ENCODE data around the gene LRRC1.

The LRRC1 gene

DNA sequence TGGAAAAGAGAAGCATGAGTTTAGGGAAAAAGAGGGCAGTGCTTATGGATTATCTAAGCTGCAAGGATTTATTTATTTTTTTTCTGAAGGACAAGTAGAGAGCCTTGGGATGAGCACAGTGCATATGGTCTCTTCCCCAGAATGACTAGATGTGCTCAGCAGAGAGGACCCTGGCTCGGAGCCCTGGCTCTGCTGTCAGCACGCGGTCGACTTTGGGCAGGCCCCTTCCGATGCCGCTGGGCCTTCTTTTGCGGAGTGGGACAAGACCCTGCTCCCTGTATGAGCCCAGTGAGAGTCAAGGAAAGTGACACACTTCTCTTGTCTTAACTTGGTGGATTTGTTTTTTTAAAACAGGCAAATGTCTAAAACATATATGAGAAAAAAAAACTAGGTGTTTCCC, 51.4 kb downstream of the LRRC1 start:
- no peak for DNase-seq (ENCODE audit: low spot score)

DNA sequence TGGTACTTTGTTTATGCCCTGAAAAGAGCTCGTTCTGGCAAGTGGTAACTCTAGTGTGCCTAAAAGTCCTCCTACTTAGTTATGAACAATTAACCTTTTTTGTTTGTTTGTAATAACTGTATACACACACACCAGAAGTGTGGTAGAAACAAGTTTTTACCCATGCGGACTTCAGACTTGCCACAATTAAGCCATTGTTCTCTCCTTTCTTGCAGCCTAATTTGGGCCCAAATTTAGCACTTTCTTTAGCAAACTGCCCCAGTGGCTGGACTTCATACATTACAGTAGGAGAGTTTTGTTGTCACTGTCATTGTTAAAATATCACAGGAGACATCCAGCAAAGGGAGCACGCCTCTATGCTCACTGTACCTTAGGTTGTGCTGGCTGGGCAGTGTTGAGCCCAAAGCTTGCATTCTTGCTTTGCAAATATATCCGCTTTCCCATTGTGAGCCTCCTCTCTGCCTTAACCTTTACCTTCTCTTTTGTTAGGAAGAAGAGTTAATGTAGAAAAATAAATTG, 53.0 kb downstream of the LRRC1 start:
- no peak for DNase-seq (ENCODE audit: low spot score)

DNA sequence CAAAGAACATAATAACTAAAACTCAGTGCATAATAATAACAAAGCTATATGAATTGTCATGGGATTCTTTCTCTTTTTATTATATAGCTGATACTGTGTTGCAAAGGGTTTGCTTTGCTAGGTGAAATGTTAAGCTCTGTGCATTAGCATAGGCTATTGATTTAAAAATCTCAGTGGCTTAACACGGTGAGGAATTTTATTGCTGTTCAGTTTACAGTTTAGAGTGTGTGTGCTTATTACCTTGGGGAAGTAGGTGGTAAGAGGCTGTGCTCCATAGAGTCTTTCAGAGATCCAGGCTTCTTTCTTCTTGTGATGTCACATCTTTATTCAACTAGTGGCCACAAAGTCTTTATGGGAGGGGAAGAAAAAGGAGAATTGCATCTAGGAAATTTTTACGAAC, 55.7 kb downstream of the LRRC1 start:
- no peak for DNase-seq (ENCODE audit: low spot score)

DNA sequence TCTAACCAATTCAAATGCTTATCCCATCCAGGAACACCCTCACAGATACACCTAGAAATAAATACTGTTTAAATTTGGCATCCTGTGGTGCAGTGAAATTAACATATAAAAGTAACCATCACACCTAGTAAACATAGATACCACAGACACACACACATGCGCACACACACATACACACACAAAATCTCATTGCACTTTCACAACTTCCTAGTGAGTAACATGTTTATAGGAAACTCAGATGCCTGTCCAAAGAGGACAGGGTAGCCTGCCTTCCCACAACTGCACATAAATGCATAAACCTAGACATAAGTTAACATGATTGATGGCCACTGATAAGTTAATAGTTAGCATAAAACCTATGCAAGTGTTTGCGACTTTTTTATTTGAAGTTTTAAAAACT, 56.8 kb downstream of the LRRC1 start:
- no peak for DNase-seq (ENCODE audit: low spot score)

DNA sequence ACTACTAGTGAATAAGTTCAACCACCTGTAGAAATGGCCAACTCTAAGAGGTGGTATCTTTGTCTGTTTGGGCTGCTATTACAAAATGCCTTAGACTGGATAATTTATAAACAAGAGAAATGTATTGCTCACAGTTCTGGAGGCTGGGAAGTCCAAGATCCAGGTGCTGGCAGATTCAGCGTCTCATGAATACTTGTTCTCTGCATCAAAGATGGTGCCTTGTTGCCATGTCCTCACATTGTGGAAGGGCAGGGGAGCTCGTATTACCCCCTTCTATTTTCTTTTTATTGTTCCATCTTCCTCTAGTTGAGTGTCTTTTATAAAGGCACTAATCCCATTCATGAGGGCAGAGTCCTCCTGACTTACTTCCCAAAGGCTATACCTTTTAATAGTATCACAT, 58.0 kb downstream of the LRRC1 start:
- no peak for DNase-seq (ENCODE audit: low spot score)

DNA sequence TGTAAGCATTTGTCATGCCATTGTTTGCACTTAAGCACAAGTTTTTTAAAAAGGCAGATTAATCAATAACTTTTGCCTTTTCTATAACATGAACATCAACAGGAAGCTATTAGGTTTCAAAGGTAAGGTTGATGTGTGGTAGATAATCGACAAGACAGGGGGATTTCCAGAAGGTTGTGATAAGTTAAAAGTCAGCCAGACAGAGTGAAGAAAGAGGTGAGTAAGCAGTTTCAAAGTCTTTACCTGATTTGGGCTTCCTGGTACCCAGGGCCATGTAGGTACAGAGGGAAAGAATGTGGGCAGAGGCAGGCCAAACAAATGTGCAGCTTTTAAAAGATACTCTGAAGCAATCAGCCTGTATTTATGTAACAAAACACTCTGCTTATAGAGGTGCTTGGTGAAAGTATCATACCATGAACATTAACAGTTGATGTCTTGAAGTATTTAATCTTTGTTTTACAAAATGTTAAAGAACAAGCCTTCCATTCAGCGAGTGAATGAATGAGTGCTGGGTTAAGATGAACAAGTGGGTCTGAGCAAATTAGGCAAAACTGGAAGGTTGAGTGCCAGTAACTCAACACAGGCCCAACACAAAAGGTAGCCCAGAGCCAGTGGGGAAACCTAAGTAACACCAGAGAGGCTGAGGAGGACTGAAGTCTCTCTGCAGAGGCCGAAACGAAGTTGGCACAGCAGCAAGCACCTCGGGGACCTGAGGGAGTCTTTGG, 60.2 kb downstream of the LRRC1 start:
- DNase-seq (ENCODE audit: low spot score), result no peak

DNA sequence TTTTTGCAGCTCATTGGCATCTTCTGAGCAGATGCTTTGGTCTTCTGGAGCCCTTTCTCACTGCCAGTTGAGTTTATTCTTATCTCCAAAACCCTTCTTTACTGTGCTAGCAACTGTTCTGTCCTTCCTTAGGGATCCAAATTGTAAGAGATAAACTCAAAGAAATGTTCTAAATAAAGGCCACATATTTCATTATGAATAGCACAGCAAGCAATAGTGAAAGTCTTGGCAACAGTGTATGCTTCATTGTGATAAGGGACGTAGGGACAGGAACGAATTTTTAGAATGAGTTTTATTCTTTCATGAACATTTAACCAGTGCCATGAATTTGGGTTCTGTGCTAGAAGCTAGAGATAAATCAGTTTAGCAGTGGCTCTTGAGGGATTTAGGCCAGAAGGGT, 61.1 kb downstream of the LRRC1 start:
- DNase-seq (ENCODE audit: low spot score), result no peak

DNA sequence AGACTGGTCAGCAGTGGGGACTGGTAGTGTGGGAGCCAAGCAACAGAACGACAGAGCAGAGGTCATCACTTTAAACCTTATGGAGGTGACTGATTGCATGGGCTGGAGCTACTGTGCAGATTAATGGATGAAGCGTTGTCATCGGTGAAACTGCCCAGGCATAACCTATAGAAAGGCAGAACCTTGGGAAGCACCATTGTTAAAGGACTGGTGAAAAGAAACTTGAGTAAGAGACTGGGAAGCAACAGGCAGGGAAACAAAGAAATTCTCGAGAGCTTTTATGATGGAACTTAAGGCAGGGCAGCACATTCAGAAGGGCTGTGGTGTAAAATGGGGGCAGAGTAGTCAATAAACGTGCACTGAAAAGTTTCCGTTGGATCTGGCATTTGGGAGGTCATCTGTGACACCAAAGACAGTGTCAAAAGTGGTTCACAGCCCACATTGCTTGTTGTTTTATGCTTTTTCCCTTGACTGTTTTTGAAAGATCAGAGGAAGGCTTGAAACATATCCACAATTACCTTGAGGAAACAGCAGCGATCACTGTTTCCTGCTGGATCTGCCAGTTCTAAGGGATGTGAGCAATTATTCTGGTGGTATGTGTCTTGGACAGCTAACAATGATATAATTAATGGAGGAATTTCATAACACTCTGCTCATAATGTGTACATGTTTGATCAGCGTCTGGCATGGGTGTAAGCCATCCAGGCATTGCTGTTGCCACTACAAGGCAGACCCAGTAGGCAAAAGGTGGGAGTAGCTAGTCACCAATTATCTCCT, 62.7 kb downstream of the LRRC1 start:
- DNase-seq (ENCODE audit: low spot score), result no peak

DNA sequence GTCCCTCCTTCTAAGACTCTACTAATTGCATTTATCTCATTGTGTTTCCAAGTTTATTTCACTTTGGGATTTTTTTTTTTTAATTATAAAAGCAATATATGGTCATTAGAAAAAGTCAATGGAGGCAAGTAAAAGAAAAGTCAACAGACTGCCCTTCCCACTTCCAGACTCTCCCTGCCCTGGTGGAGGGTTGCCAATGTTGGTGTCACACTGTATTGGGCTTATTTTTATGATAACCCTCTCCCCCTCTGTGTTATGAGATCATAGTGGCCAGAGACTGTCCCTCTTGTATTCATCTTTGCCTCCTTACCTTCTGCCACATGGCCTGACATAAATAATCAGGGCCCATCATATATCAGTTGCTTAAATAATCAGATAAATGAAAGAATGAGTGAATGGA, 63.4 kb downstream of the LRRC1 start:
- DNase-seq (ENCODE audit: low spot score), result no peak

DNA sequence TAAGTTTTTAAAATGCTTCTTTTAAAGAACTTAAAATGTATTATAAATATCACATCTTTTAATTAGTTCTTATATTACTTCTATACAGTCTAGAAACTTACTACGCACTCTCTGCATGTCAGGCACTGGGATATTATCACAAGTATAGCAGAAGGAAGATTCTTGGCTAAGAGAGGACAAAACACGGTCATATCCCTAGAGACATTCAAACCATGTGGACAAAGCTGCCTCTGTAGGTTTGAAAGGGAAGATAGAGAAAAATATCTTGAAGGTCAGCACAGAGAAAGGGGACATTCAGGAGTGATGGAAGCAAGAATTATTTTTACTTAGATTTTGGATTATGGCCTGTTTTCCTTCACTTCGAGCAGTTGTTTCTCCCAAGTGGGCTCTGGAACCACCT, 64.1 kb downstream of the LRRC1 start:
- DNase-seq (ENCODE audit: low spot score), result no peak

DNA sequence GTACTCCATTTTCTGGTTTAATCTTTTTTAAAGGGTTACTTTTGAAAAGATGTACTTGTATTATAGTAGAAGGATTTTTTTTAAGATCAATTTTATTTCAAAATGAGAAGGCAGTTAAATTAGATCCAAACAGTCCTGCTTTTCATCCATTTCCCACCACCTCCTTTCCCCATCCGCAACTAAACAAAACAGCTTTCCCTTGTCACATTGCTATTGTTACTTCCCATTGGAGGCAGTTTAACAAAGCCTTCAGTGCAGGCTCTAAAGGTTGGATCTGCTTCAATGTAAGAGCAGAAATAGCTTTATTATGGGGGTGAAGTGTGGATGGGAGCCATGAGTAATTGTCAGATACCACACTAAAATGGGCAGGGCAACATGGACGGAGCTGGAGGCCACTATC, 65.7 kb downstream of the LRRC1 start:
- no peak for DNase-seq (ENCODE audit: low spot score)

DNA sequence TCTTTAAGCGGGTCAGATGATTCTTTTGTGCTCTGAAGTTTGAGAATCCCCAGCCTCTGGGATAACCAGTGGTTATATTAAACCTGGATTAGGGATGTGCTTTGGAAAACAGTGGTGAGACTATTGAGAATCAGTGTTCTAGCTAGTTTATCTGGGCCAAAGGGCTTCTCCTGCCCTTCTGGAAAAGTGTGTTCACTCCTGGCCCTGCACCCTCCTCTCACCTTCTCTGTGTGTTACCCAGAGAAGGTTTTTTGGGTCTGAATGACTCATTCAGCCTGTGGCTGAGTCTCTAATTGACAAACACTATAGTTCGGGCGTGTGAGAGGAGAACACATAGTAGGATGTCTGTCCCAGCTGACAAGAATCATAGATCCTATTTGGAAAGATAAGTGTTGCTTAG, 66.7 kb downstream of the LRRC1 start:
- DNase-seq (ENCODE audit: low spot score), result no peak

DNA sequence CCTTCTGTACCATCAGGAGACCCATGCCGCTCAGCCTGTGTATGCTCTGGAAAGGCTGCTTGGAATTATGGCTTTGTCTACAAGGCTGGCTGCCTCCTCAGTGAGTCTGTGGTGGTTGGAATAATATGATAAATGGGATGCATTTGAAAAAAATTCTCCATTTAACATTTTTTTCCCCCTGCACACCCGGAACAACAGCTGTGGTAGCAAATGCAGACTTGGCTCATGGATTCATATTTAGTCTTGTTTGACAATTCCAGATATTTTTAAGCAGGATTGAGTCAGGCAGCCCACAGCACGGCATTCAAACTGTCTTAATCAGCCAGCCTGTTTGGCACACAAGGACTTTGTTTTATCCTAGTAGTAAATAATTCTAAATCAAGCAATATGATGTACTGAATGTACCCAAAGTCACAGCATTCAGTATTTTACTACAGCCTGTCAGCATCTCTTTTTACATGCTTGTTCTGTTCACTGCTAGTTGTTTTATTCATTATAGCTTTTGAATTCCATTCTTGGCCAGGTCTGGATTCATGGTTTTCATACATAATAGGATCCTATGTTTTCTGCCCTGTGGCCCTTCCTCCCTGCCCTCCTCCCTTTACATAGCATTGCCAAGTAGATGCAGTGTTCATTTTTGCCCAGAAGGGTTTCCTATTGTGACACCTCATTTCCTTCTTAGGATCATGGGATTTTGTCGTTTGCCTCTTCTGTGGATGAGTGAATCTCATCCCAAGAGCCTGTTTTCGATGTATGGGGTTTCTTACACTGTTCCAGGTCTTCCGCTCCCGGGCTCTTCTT, 68.1 kb downstream of the LRRC1 start:
- DNase-seq (ENCODE audit: low spot score), result no peak

DNA sequence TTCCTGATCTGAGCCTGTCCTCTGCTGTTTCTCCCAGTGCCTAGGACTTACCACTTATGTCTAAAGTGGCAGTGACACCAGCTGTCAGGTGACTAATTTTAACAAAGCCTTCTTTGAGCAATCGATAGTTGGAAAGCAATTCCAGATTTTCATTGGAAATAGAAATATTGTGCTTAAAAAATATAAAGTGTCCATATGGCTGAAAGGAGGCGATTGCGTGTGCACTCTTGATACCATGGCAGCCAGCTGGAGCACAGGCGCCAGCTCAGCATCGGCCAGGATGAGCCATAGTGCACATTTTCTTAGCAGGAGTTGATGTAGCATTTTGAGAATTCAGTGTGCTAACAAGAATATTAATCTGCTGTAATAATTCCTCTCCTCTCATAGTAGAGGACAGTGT, 70.0 kb downstream of the LRRC1 start:
- DNase-seq (ENCODE audit: low spot score), result no peak

DNA sequence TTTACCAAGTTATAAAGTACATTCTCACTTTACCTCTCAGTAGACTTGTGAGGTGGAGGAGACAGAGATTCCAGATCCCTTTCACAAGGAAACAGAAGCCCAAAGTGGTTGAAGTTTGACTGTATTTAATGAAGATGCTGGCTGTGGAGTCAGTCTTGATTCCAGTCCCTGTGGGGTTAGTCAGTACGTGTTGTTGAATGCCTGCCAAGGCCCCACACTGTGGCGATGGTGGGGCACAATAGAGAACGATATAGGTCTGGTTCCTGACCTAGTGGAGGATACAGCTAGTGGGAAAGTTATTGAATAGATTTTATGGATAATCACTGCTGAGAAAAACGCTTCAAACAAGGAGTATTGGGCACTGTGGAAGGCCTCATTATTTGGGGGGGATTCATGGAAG, 71.4 kb downstream of the LRRC1 start:
- no peak for DNase-seq (ENCODE audit: low spot score)

DNA sequence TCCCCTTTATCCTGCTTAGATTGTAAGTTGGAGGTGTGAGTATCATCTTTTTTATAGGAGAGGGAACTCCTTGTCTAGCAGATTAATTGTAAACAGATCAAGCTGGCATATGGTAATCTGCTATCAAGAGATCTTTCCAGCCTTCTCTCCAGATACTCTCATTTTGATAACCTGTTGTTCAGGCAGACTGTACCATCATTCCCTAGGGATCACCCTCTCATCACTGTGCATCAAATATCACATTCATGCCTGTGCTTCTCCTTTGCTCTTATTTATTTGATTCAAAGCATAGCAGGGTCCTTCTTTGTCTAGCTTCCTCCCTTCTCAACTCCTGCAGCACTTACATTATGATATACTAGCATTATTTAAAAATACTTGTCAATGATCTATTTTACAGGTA, 73.8 kb downstream of the LRRC1 start:
- no peak for DNase-seq (ENCODE audit: low spot score)

DNA sequence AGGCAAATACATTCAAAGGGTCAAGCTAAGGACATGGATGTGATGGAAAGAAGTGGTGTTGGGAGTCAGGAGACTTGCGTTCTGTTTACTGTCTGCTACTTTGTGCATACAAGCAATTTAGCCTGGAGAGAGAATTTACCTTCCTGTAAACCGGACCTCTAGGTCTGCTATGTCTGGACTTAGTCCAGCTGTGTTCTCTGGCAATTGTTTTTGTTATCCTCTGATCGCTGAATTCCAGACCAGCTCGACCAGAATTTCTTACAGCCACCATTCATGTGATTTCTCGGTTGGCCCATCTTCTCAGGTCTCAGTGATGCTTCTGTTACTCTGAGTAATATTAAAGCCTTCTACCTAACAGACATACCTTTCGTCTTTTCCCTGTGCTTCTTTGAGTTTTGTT, 75.2 kb downstream of the LRRC1 start:
- DNase-seq (ENCODE audit: low spot score), result no peak

DNA sequence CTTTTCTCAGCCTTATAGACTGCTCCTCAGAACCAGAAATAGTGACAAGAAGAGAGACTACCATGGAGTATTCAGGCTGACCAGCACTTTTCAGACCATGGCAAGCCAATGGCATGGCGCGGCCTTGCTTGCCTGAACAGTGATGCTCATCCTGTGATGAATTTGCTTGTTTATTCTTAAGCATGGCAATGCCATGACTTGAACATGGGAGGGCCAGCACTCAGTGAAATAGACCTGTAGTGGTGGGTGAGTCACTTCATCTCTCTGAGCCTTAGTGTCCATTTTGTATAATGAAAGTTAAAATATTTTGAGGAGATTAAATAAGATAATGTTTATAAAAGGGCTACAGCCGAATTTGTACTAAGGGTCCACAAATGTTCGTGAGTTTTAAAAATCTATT, 79.1 kb downstream of the LRRC1 start:
- no peak for DNase-seq (ENCODE audit: low spot score)

DNA sequence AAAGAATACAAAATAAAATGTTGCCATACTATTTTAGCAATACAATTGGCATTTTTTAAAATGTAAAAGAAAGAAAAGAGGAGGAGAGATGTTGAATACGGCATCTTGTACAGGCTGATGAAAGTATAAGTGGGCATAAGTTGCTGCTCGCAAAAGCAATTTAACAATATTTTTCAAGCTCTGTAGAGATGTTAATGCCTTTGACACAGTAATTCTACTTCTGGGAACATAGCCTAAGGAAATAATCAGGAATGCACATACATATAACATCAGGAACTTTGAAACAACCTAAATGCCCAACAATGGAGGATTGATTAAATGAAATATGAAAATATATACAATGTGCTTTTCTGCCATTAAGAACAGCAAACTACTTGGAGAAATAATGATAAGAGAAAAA, 80.2 kb downstream of the LRRC1 start:
- no peak for DNase-seq (ENCODE audit: low spot score)

DNA sequence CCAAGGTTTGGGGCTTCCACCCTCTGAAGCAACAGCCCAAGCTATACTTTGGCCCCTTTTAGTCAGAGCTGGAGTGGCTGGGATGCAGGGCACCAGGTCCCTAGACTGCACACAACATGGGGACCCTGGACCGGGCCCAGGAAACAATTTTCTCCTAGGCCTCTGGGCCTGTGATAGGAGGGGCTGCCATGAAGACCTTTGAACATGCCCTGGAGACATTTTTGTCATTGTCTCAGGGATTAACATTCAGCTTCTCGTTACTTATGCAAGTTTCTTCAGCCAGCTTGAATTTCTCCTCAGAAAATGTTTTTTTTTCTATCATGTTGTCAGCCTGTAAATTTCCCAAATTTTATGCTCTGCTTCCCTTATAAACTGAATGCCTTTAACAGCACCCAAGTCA, 82.3 kb downstream of the LRRC1 start:
- DNase-seq (ENCODE audit: low spot score), result no peak

DNA sequence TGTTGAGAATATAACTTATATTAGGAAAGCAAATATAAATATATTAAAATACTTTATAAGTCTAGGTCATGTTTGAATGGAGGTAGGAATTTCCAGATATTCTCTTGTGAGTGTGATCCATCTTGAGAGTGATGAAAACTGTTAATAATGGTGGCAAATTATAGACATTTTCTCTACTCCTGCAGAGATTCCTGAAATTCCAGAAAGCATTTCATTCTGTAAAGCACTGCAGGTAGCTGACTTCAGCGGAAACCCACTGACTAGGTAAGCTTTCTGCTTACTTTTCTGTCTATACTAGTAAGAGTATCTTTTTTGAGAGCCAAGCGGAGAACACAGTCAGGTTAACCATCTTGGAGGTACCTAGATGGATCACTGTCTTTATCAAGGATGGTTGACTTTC, 84.0 kb downstream of the LRRC1 start:
- DNase-seq (ENCODE audit: low spot score), result no peak

DNA sequence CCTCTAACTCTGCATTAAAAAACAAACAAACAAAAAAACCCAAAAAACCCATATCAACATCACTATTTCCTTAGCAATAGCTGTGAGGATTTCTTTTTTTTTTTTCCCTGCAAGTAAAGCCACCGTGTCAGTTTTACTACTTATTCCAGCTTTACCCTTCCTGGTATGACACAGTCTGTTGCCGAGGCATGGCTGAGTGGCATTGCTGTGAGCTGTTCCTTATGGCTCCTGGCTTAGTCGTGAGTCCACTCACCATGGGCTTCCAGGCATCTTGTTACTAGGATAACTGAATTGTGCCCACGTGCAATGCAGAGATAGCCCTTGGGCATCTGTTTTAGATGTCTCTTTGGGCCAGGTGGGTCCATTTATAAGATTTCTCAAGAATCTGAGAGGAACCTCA, 84.8 kb downstream of the LRRC1 start:
- no peak for DNase-seq (ENCODE audit: low spot score)

DNA sequence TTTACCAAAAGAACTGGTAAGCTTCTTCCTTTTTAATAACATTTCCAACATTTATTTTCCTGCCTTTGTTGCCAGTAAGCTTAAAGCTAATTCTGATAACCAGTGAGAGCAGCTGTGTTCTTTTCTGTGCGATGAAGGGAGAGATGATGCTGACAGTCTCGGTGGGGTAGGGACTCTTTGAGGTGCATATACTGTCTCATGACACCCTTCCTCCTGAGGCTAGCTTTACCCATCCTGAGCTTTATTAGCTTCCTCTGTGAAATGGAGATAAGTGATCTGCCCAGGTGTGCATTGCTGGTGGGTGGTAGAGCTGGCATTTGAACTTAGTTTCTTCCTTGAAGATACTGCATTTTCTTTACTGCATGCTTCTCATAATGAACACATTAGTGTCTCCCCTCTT, 92.5 kb downstream of the LRRC1 start:
- DNase-seq (ENCODE audit: low spot score), result no peak
